Upper lobe of left lung (tissue), 6 donors: ENCODE results near the gene ARX. TPM values are rescaled to one million over a fixed set of nuclear protein-coding genes. Genes with fewer than 3 reads are reported as not detected.

Source experiments
- ATAC-seq, 2 donors: fragments of 200-7000 bp; cut with Tn5 transposase; one replicate each; pipeline ENCODE4 v1.9.1; 2022; ENCODE audit warnings: mild to moderate bottlenecking in 2 of 2, moderate library complexity in 2 of 2; ENCODE audit not compliant: low FRiP score in 2 of 2
- DNase-seq, 2 donors: peaks; one replicate each; pipeline ENCODE4 v3.0.0-alpha.2; 2019 to 2020
- H3K27ac ChIP-seq, 4 donors: fragments of 200-600 bp; sonication (generic); one replicate each; pipeline ENCODE4 v1.5.1; 2016 to 2019
- H3K27me3 ChIP-seq, 4 donors: fragments of 200-600 bp; sonication (generic); one replicate each; pipeline ENCODE4 v1.5.1; 2017 to 2019
- H3K36me3 ChIP-seq, 4 donors: fragments of 200-600 bp; sonication (generic); one replicate each; pipeline ENCODE4 v1.5.1; 2016 to 2019
- H3K4me1 ChIP-seq, 4 donors: fragments of 200-600 bp; sonication (generic); one replicate each; pipeline ENCODE4 v1.5.1; 2018 to 2019
- H3K4me3 ChIP-seq, 4 donors: fragments of 200-600 bp; sonication (generic); one replicate each; pipeline ENCODE4 v1.5.1; 2017 to 2019; ENCODE audit warnings: mild to moderate bottlenecking in 2 of 4, moderate library complexity in 1 of 4
- H3K9me3 ChIP-seq, 4 donors: fragments of 200-600 bp; sonication (generic); one replicate each; pipeline ENCODE4 v1.5.1; 2018 to 2019
- CTCF ChIP-seq, 6 experiments: fragments of 450-650 bp in 4 of 6; fragments of 200-600 bp in 2 of 6; sonication (generic) in 2 of 6; IDR thresholded peaks; one replicate each; pipeline ENCODE4 v1.5.1; 2016 to 2019; ENCODE audit warnings: antibody characterized with exemption in 6 of 6
- EP300 ChIP-seq, 4 donors: sonication (generic); formaldehyde crosslinking; IDR thresholded peaks; one replicate each; pipeline ENCODE4 v1.5.1; 2017; ENCODE audit warnings: antibody characterized with exemption in 4 of 4, control low read depth in 2 of 4
- POLR2A ChIP-seq, 4 donors: fragments of 450-650 bp; IDR thresholded peaks; one replicate each; pipeline ENCODE4 v1.5.1; 2016 to 2017; ENCODE audit warnings: antibody characterized with exemption in 4 of 4, mild to moderate bottlenecking in 2 of 4
- POLR2AphosphoS5 ChIP-seq, 2 donors: sonication (generic); formaldehyde crosslinking; IDR thresholded peaks; one replicate each; pipeline ENCODE4 v1.5.1; 2017; ENCODE audit warnings: antibody characterized with exemption in 2 of 2
- WGBS, 2 donors: methylation state at CpG; one replicate each; pipeline ENCODE4 v1.1.5; 2017 to 2018; 5-methylcytosine and 5-hydroxymethylcytosine counted together
- small RNA-seq, 4 donors: library from RNA; depleted of rRNA; stranded (forward); fragments of <200 nt; gene quantifications; one replicate each; pipeline ENCODE3, GENCODE V24; 2016
- total RNA-seq, 6 donors: library from RNA; depleted of rRNA in 4 of 6; stranded (reverse); fragments of >200 nt in 4 of 6; gene quantifications; one replicate each; pipeline versions ENCODE4 v1.1.0 to v1.2.1, GENCODE V29; 2016 to 2021
- donor health status: DM: no; HTN: no; CAD: no; lungs with moderate emphysema.
- donor health status: DM: no; HTN: yes; CAD: no; lungs with severe emphysema.

ARX gene
- total RNA-seq, 6 donors from 2014 or later, result 0.39 to 0.46 (median 0.44) TPM; not detected in 3

- no peak overlapping the region for H3K4me3 ChIP-seq
- no peaks in the 10 kb centered on the region for H3K36me3 ChIP-seq
- H3K27ac ChIP-seq, result no peak overlapping the region
- H3K27me3 ChIP-seq, result no peaks in the 10 kb centered on the region
- DNase-seq, result no peak
- no peaks in the 10 kb centered on the region for H3K9me3 ChIP-seq
- TF ChIP-seq POLR2AphosphoS5 (IDR thresholded peaks at IDR 0.05) (no peak), EP300 (IDR thresholded peaks at IDR 0.05) (no peak), POLR2A (IDR thresholded peaks at IDR 0.05) (no peak), CTCF (IDR thresholded peaks at IDR 0.05) (no peak)
- H3K4me1 ChIP-seq, result no peaks in the 10 kb centered on the region
- 70 to 91% methylated on average over 2 of the region's 2 CpGs for WGBS, 2 donors
- no peak for ATAC-seq
These were observed 60.3 kb downstream of the ARX start for GRCh38 chrX:24955372-24955930.

- 76 to 100% methylated on average over 2 of the region's 2 CpGs for WGBS, 2 donors
- DNase-seq (no peak), ATAC-seq (no peak)
- no peaks in the 10 kb centered on the region for H3K4me1 ChIP-seq
- H3K27ac ChIP-seq, result no peak overlapping the region
- H3K9me3 ChIP-seq, result no peaks in the 10 kb centered on the region
- no peaks in the 10 kb centered on the region for H3K27me3 ChIP-seq
- TF ChIP-seq EP300 (IDR thresholded peaks at IDR 0.05), result no peak
- no peak for TF ChIP-seq POLR2A (IDR thresholded peaks at IDR 0.05)
- TF ChIP-seq POLR2AphosphoS5 (IDR thresholded peaks at IDR 0.05), result no peak
- TF ChIP-seq CTCF (IDR thresholded peaks at IDR 0.05), result no peak
- H3K4me3 ChIP-seq, result no peak overlapping the region
- no peaks in the 10 kb centered on the region for H3K36me3 ChIP-seq
These were observed 61.0 kb downstream of the ARX start for GRCh38 chrX:24954732-24955131.

Small RNA genes lying within 50 kb of the gene (small RNA-seq; reads per million reads assigned to genes)
- gene RN7SL91P, result 0 reads per million in 4 donors
